ENCODE measurements around the gene TEX22. TPM values are rescaled to one million over a fixed set of nuclear protein-coding genes. Genes with fewer than 3 reads are reported as not detected.

Gene TEX22
- under 0.01 and 0.21 TPM in 2 replicates for total RNA-seq

GRCh38 chr14:105398044-105398725 lies at the start of gene TEX22:
Gene TEX22, plus strand, starts transcription at chr14:105398538. Its CDS starts 803 bp downstream, at chr14:105399341.

GRCh38 chr14:105419195-105420091 lies 21.1 kb downstream of the TEX22 start, which contains the start of gene MTA1:
Gene MTA1, plus strand, starts transcription at chr14:105419827. Its CDS starts 209 bp downstream, at chr14:105420036.

Other genes starting within 250 kb of the TEX22 start
- 17.4 and 21.7 TPM in 2 replicates for gene JAG2, start 229.8 kb upstream of the TEX22 start, total RNA-seq
- 36.9 and 39.2 TPM in 2 replicates for gene NUDT14, start 217.2 kb upstream of the TEX22 start, total RNA-seq
- gene BTBD6, start 150.0 kb upstream of the TEX22 start, total RNA-seq, result 65.8 and 71.0 TPM in 2 replicates
- 22.9 and 27.5 TPM in 2 replicates for gene BRF1, start 97.5 kb upstream of the TEX22 start, total RNA-seq
- 42.0 and 56.1 TPM in 2 replicates for gene PACS2, start 83.8 kb upstream of the TEX22 start, total RNA-seq
- gene MTA1, start 21.3 kb downstream of the TEX22 start, total RNA-seq, result 32.5 and 33.2 TPM in 2 replicates
- gene CRIP2, start 76.3 kb downstream of the TEX22 start, total RNA-seq, result 34.3 and 64.8 TPM in 2 replicates
- 0.48 TPM in 1 of 2 replicates, not detected in the other for gene CRIP1, start 88.3 kb downstream of the TEX22 start, total RNA-seq
- gene TEDC1, start 92.7 kb downstream of the TEX22 start, total RNA-seq, result 2.3 and 5.1 TPM in 2 replicates
- 2.4 and 3.4 TPM in 2 replicates for gene TMEM121, start 128.0 kb downstream of the TEX22 start, total RNA-seq